Measurements from ENCODE around the gene KAT7.

KAT7 gene

DNA sequence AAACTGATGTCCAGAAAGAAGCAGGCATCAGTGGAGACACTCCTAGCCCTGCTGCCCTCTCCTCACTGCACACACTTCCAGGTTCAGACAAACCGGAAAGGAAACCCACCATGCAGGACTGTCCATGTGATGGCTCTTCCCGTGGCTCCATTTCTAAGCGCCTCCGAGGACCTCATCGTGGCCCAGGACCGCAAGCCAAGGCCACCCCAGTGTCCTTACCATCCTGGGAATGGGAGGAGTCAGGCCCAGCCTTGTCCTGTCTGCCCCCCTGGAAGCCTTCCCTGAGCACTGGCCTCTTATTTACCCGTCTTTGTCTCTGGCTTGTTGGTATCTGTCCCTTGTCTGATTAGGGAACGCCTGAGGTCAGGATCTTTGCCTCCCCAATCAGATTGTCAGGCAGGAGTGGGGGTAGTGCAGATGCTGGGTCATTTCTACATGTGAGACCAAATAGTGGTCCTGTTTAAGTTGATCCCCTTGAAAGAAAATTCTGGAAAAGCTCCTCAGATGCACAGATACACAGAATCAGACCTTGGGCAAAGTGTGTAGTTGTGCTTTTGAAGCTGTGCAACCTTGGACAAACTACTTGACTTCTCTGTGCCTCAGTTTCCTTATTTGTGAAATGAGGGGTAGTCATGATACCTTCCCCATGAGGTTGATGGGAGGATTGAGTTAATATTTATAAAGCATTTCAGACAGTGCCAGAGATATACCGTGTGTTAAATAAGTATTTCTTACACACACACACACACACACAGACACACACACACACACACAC, 58.6 kb downstream of the KAT7 start:
- DNase-seq (ENCODE audit: extremely low read depth, low read depth): no peak
- no peak overlapping the region for H3K4me3 ChIP-seq (replicated peaks; ENCODE audit: low read depth, low read length)
- TF ChIP-seq, protein P1, sequence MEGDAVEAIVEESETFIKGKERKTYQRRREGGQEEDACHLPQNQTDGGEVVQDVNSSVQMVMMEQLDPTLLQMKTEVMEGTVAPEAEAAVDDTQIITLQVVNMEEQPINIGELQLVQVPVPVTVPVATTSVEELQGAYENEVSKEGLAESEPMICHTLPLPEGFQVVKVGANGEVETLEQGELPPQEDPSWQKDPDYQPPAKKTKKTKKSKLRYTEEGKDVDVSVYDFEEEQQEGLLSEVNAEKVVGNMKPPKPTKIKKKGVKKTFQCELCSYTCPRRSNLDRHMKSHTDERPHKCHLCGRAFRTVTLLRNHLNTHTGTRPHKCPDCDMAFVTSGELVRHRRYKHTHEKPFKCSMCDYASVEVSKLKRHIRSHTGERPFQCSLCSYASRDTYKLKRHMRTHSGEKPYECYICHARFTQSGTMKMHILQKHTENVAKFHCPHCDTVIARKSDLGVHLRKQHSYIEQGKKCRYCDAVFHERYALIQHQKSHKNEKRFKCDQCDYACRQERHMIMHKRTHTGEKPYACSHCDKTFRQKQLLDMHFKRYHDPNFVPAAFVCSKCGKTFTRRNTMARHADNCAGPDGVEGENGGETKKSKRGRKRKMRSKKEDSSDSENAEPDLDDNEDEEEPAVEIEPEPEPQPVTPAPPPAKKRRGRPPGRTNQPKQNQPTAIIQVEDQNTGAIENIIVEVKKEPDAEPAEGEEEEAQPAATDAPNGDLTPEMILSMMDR (IDR thresholded peaks at IDR 0.05; ENCODE audit: low read depth, low read length, missing control alignments): no peak

DNA sequence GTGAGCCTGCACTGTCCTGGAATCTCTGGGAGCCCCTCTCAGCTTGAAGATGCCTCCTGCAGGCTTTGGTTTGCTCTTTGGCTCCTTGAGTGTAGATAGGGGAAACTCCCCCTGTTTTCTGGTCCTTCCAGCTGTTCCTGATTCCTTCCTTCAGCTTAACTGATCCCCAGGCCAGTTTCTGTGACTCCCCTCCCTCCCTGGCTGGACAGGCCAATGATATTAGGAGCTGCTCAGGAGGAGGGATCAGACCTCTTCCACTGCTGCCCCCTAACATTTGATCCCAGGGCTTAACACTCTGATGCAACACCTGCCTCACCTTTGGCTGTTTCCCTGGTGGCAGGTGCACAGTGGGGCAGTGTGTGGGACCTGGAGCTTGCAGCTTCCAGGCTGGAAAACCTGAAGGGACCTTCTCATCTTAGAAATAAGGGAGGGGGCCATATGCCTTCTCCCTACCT, 59.6 kb downstream of the KAT7 start, which contains the start of gene TAC4:
TSS of gene TAC4 (minus strand) at position 51 of the 455 bp plus-strand sequence. CDS start 52 bp downstream, outside the sequence.
- TF ChIP-seq, protein P1 (IDR thresholded peaks at IDR 0.05; ENCODE audit: low read depth, low read length, missing control alignments): no peak
- H3K4me3 ChIP-seq (replicated peaks; ENCODE audit: low read depth, low read length): no peak within 1 kb of the TSS
- DNase-seq (ENCODE audit: extremely low read depth, low read depth): no peak

DNA sequence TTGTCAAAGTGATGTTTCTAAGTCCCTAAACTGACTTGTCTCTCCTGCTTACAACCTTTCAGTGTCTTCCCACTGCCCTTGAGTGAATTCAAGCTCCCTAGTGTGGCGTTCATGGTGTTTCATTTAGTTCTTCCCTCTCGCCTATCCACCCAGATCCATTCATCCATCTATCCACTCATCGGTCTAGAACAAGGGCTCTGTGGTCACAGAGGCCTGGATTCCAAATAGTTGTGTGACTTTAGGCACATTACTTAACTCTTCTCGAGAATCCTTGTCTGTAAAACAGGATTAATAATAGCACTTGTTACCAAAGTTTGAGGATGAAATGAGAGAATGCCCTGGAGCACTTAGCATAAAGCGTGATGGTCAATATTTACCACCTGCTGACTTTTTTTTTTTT, 60.3 kb downstream of the KAT7 start:
- no peak for DNase-seq (ENCODE audit: extremely low read depth, low read depth)
- H3K4me3 ChIP-seq (replicated peaks; ENCODE audit: low read depth, low read length): no peak overlapping the region
- TF ChIP-seq, protein P1 (IDR thresholded peaks at IDR 0.05; ENCODE audit: low read depth, low read length, missing control alignments): no peak

DNA sequence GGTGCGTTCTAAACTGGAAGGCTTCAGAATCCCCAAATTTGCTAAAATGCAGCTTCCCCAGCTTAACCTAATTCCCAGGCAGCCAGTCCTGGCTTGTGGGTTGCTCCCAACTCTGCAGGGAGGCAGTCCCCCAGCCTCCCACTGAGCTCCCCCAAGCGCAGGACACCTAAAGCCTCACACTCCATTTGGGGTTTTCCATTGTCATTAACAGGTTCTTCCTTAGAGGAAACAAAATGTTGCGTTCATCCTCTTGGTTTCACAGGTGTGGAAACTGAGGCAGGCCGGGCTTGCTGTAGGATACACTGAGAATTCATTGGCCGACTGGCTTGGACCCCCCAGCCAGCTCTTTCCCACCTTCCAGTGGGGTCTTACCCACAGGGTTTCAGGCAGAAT, 61.7 kb downstream of the KAT7 start:
- TF ChIP-seq, protein P1 (IDR thresholded peaks at IDR 0.05; ENCODE audit: low read depth, low read length, missing control alignments): no peak
- H3K4me3 ChIP-seq (replicated peaks; ENCODE audit: low read depth, low read length): no peak overlapping the region
- no peak for DNase-seq (ENCODE audit: extremely low read depth, low read depth)

DNA sequence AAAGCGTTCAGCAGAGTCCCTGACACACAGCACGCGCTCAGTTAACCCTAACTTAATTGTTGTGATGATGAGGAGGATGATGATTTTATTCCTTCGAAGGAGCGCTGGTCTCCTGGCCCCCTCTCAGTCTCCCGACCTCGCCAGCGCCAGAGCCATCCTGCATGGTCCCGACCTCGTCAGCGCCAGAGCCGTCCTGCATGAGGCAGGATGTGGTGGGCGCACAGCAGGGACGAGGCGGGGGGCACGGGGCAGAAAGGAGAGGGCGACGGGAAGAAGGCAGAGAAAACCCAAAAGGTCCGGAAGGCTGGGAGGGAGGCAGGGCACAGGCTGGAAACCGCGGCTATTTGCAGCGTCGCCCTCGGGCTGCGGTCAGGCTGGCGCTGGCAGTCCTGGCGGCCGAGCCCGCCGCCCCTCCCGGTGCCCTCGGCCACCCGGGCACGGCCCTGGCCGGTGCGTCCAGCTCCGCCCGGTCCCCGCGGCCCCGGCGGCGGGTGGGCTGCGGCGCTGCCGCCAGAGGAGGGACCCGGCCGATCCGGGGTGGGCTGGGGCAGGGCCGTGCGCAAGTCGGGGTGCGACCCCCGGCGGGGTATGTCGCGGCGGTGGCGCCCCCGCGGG, 62.4 kb downstream of the KAT7 start:
- DNase-seq (ENCODE audit: extremely low read depth, low read depth): no peak

DNA sequence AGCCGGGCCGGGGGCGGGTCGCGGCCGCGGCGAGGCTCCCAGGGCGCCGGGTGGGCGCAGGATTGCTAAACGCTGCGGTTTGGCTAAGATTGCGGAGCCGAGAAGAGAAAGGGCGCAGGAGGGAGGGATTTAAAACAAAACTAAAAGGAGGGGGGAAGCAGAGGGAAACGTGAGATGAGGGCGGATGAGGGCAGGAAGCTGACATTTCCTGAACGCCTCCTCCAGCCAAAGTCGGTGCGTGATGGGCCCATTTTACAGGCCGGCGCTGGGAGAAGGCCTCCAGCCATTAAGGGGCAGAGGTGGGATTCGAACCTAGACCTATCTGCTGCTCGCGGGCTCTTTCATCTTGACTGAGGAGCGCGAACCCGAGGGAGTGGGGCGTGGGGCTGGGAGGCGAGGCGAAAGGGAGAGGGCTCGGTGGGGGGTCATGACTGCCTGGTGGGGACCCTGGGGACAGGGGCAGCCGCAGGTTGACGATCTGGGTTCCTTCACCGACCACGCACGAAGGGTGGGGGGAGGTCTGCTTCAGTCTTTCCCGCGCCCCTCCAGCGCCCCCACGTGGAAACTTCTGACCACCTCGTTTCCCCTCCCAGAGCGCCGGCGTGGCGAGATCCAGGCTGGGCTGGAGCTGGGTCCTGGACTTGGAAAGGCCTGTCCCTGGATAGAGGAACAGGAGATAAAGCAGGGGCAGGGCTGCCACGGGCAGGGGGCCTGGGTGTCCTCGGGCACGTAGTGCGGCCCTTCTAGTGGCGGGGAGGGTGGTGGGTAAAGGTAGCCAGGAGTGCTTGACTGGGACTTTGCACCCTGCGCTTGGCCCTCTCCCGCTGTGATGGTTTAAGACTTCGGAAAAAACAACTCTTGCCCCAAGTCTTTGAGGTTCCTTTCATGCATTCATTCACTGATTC, 63.2 kb downstream of the KAT7 start:
- DNase-seq (ENCODE audit: extremely low read depth, low read depth): no peak
- H3K4me3 ChIP-seq (replicated peaks; ENCODE audit: low read depth, low read length): peak overlapping the region; percentile 41
- TF ChIP-seq, protein P1 (IDR thresholded peaks at IDR 0.05; ENCODE audit: low read depth, low read length, missing control alignments): peak; percentile 74

More for the DNA sequence above, 62.4 kb downstream of the KAT7 start:
- peak overlapping the region; percentile 41 for H3K4me3 ChIP-seq (replicated peaks; ENCODE audit: low read depth, low read length)
- TF ChIP-seq, protein P1 (IDR thresholded peaks at IDR 0.05; ENCODE audit: low read depth, low read length, missing control alignments): no peak
